ENCODE data around the gene OAT.

Gene OAT

DNA sequence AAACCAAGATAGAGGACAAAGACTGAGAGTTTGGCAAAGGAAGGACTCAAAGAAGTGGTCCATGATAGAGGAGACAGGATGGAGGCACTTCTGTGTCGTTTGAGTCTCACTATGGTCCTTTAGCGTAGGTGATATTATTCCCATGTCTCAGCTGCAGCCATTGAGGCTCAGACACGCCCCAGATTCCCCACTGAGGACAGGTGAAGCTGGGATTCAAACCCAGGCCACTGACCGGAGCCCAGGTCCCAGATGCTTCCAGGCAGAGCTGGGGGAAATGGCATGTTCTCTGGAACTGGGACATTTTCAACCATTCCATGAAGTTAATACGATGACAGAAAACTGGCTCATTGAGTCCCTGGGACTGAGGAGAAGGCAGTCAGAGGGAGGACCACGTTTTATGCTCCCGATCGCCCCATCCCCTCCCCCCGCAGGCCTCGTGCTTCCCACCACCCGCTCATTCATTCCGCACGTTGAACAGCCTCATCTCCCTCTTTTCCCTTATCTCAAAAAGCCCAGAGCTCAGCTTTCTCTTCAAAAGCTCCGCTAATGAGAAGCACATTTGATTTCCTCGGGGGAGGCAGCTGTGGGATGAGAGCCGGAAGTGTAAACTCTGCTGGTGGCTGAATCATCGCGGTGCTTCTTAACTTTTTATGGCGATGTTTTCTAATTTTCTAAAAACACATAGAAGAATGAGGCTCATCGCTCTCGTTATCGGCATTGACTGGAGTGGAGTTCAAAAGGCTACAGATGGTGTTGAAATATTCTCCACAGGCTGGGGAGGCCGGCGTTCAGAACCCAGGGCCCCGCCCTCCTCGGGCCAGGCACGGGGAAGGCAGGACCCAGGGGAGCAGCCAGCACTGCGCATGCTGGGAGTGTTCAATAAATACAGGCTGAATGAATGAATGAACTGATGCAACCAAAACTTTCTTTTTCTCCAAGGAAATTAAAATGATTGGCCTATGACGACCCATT, 64.0 kb downstream of the OAT start:
- peak; percentile 57 for DNase-seq (ENCODE audit: low read depth, low spot score)

DNA sequence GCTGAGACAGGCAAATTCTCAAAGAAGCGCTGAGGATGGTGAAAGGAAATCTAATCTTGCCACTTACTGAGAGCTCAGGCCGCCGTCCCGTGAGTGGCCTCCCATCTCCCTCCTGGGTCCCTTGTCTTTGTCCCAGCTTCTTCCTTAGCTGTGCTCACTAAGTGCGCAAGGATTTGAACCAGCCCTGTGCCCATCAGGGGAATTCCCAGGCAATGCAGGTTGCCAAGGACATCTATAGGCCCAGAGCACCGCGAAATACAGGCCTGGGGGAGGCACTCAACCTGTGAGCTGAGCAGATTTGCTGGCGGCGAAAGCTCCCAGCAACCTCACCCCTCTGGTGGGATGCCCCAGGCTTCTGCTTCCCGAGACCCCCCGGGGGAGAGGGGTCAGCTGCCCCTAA, 64.8 kb downstream of the OAT start:
- no peak for DNase-seq (ENCODE audit: low read depth, low spot score)

DNA sequence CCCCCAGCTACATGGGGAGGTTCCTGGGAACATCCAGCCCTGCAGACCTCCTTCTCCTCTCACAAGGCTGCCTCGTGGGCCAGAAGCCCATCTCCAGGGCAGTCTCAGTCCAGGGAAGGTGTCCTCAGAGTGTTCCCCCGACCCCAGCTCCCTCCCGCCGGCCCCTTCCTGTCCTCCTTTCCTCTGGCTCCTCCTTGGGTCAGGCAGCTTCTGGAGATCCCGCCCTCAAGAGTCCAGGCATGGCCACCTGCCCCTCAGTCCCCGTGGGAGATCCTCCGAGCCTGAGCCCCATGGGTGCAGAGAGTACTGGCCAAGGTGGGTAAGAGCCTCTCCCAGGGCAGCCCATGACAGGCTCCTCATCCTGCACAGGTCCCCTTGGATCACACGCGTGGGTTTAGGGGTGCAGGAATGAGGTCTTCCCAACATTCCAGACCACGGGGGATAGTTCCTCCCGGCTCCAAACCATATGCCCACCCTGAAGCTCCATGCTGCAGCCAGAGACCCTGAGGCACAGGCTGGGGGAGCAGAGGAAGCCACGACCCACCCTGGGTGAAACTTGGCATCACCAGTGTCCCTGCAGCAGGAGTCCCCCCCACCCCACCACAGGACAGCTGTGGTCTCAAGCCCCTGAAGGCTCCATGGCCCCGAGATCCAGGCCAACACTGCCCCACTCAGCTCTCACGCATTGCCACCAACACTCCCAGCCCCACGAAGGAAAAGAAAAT, 65.5 kb downstream of the OAT start:
- no peak for DNase-seq (ENCODE audit: low read depth, low spot score)

DNA sequence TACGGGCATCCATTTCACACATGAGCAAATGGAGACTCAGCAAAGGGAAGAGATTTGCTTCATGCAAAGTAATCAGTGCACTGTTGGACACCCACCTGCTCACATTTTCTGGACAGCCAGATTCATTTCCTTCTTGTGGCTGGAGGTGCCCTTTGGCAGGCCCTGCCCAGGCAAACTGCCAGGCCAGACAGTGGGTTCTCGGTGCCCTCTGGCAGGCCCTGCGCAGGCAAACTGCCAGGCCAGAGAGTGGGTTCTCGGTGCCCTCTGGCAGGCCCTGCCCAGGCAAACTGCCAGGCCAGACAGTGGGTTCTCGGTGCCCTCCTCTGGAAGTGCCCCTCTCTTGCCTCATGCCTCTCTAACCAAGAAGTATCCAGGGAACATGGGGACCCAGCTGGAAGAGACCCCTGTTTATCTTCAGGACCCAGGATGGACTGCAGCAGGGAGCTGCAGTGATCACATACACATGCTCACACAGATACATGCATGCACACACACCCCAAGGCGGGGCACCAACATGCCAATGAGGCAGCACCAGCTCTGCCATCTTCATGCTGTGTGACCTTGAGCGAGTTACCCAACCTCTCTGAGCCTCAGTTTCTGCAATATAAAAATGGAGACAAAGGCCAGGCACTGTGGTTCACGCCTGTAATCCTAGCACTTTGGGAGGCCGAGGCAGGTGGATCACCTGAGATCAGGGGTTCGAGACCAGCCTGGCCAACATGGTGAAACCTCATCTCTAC, 67.1 kb downstream of the OAT start:
- no peak for DNase-seq (ENCODE audit: low read depth, low spot score)

DNA sequence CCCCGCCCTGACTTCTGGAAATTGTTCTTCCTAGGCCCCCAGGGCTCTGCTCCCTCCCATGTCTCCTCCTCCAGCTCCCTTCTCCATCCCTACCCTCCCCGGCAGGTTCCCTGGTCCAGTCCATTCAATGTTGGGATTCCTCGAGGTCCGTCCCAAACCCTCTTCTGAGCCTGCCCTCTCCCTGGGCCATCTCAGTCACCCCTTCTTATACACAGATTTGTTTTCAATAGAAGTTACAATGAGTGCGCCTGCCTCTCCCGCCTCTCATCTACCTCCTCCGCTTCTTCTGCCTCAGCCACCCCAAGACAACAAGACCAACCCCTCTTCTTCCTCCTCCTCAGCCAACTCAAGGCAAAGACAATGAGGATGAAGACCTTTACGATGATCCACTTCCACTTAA, 67.9 kb downstream of the OAT start:
- no peak for DNase-seq (ENCODE audit: low read depth, low spot score)

DNA sequence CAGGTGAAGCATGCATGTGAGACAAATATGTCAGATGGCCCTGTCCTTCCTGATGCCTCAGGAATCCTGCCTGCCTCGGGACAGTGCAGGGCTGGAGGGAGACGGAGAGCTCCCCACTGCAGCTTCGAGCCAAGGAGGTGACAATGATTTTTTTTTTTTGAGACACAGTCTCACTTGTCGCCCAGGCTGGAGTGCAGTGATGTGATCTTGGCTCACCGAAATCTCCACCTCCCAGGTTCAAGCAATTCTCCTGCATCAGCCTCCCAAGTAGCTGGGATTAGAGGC, 68.8 kb downstream of the OAT start:
- no peak for DNase-seq (ENCODE audit: low read depth, low spot score)

DNA sequence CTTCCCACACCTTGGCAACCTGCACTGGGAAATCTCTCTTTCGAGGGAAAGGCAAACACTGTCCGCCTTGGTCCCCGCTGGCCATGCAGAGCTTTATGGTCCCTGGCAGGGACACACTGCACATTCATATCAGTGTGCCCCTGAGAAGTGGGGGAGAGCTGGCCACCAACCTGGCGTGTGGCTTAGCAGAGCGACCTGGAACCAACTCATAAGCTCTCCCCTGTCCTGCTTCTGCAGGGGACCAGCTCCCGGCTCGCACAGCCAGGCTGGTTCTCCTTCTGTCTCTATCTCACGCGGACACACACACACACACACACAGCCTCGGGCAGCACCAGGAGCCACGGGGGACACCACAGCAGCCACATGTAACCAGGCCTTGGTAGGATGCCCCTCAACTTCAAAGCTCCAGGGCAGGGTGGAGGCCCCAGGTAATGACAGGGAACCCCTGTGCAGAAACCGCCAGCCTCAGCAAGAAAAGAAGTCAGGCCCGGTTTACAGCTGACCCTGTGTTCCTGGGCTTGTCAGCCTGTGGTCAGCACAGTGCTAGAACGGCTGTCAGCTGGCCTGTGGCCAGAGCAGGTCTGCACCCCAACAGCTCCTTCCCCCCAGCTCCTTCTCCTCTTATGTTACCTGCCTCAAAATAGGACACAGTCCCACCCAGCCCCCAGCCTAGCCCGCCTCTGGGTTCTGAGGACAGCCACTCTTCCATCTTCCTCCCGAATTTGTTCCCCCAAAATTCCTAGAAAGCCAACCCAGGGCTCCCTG, 69.3 kb downstream of the OAT start:
- DNase-seq (ENCODE audit: low read depth, low spot score) = no peak

DNA sequence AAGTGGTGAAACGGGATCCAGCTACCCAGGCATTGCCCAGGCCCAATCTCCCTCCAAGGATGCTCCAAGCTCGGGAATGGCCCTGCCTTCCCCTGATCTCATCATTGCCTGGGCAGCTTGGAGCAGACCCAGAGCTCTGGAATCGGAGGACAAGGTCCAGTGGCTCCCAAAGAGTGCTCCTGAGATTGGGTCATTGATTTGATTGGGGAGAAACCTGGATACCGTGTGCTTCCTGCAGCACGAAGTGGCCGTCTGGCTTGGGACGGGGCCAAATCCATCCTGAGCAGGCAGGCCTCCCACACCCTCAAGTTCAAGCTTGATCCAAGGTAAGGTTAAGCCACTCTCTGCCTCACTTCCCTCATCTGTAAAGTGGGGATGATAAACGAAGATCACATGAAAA, 69.9 kb downstream of the OAT start:
- DNase-seq (ENCODE audit: low read depth, low spot score) = no peak

DNA sequence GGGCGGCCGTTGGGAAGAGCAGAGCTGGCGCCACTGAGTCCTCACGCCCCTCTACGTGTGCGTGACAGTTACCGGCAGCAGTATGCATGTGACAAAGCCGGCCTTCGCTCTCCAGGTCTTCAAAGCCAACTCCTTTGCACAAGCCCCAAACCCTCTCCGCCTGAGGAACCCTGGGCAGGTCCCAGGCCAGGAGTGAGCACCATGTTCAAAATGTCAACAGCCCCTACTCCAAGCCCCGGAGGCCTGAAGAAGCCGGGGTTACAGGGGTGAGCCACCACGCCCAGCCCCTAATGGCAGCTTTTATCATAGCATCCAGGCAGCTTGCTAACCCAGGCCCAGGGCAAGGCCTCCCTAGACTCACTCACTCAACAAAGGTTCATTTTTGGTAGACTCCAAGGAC, 70.8 kb downstream of the OAT start:
- no peak for DNase-seq (ENCODE audit: low read depth, low spot score)
